Breast epithelium (tissue), 3 donors: Measurements from ENCODE around the gene CTNNBL1.

Experiments used
- POLR2A ChIP-seq: fragments of 450-650 bp; IDR thresholded peaks from one replicate; pipeline ENCODE4 v1.6.1; 2016; ENCODE audit warnings: antibody characterized with exemption, mild to moderate bottlenecking, moderate library complexity
- POLR2AphosphoS5 ChIP-seq, 3 donors: sonication (generic); formaldehyde crosslinking; IDR thresholded peaks; one replicate each; pipeline ENCODE4 v1.6.1; 2017; ENCODE audit warnings: antibody characterized with exemption in 3 of 3

DNA sequence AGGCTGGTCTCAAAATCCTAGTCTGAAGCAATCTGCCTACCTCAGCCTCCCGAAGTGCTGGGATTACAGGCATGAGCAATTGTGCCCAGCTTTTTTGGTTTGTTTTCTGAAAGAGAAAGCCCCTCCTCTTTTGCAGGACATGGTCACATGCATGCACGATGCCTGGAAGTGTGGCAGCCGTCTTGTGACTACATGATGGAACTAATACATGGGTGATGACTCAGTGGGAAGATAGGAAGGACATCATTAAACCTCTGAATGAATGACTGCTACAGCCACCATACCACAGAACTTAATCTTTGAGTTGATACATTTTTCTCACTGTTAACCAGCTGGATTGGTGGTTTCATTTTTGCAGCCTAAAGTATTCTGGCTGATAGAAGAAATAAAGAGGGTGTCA, 13.4 kb upstream of the CTNNBL1 start:
- TF ChIP-seq POLR2A (no peak), POLR2AphosphoS5 (IDR thresholded peaks at IDR 0.05) (no peak)
